ENCODE results near the gene GHR.

DNA sequence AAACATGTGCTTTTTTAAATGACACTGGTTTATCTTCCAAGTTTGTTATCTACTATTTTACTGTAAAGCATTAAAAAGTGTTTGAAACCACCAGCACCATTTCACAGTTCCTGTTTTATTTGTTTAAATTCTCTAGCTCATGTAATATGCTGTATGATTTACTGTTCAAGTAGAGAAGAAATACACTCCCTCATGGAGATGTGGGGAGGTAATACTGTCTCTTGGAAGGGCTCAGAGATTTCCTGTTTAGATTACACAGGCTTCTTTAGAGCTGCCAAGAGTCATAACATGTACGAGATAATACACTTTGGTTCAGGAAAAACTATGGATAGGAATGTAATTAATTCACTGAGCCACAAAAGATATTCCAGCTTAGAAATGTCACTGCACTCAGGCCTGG, 198.4 kb downstream of the GHR start:
- TF ChIP-seq, protein P1, sequence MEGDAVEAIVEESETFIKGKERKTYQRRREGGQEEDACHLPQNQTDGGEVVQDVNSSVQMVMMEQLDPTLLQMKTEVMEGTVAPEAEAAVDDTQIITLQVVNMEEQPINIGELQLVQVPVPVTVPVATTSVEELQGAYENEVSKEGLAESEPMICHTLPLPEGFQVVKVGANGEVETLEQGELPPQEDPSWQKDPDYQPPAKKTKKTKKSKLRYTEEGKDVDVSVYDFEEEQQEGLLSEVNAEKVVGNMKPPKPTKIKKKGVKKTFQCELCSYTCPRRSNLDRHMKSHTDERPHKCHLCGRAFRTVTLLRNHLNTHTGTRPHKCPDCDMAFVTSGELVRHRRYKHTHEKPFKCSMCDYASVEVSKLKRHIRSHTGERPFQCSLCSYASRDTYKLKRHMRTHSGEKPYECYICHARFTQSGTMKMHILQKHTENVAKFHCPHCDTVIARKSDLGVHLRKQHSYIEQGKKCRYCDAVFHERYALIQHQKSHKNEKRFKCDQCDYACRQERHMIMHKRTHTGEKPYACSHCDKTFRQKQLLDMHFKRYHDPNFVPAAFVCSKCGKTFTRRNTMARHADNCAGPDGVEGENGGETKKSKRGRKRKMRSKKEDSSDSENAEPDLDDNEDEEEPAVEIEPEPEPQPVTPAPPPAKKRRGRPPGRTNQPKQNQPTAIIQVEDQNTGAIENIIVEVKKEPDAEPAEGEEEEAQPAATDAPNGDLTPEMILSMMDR (conservative IDR thresholded peaks at IDR 0.05 in 1 of 2, IDR thresholded peaks at IDR 0.05 in 1 of 2; ENCODE audit: extremely low read depth in 1 of 2, insufficient read depth in 1 of 2, low read depth in 1 of 2, low read length in 2 of 2): no peak
- no peak for TF ChIP-seq EZH2 (IDR thresholded peaks at IDR 0.05; ENCODE audit: borderline replicate concordance, low read length)

Data from mammary epithelial cell (primary cell).